DND-41 (cell line): Measurements from ENCODE around the gene PEX14.

Experiments used
- ATAC-seq: fragments of 200-7000 bp; cut with Tn5 transposase; 3 replicates; pipeline ENCODE4 v1.9.1; 2021; ENCODE audit warnings: low read depth; ENCODE audit not compliant: insufficient read depth
- DNase-seq: peaks from one replicate; pipeline ENCODE4 v3.0.0-alpha.2; 2020
- H2AFZ ChIP-seq: 2 replicates; pipeline ENCODE4 v1.6.0; 2012; ENCODE audit warnings: low read depth, low read length
- H3K27ac ChIP-seq: 2 replicates; pipeline ENCODE4 v1.5.1; 2012; ENCODE audit warnings: low read length, inconsistent platforms
- H3K27me3 ChIP-seq: fragments of 200-600 bp; sonication (generic); 2 replicates; pipeline ENCODE4 v1.6.0; 2012; ENCODE audit warnings: low read length, mild to moderate bottlenecking, inconsistent platforms; ENCODE audit not compliant: insufficient read depth, poor library complexity
- H3K36me3 ChIP-seq: 2 replicates; pipeline ENCODE4 v1.5.1; 2012; ENCODE audit warnings: low read length, inconsistent platforms; ENCODE audit not compliant: insufficient read depth
- H3K4me1 ChIP-seq: 2 replicates; pipeline ENCODE4 v1.5.1; 2012; ENCODE audit warnings: mild to moderate bottlenecking, low read length; ENCODE audit not compliant: insufficient read depth
- H3K4me2 ChIP-seq: 2 replicates; pipeline ENCODE4 v1.6.0; 2012; ENCODE audit warnings: mild to moderate bottlenecking, moderate library complexity, low read length, inconsistent platforms; ENCODE audit not compliant: insufficient read depth
- H3K4me3 ChIP-seq, 2 experiments: fragments of 200-600 bp in 1 of 2; shearing (Covaris generic) in 1 of 2; 2 replicates each; pipeline ENCODE4 v1.5.1; 2012 to 2016; ENCODE audit warnings: inconsistent platforms in 2 of 2, low read length in 2 of 2, mild to moderate bottlenecking in 2 of 2, low read depth in 1 of 2, moderate library complexity in 1 of 2
- H3K79me2 ChIP-seq: 2 replicates; pipeline ENCODE4 v1.6.0; 2012; ENCODE audit warnings: low read length, inconsistent platforms; ENCODE audit not compliant: insufficient read depth
- H3K9ac ChIP-seq: 2 replicates; pipeline ENCODE4 v1.6.0; 2012; ENCODE audit warnings: low read depth, mild to moderate bottlenecking, inconsistent platforms, low read length, moderate library complexity
- H3K9me3 ChIP-seq: 2 replicates; pipeline ENCODE4 v1.5.1; 2012; ENCODE audit warnings: low read length, moderate library complexity, mild to moderate bottlenecking, inconsistent platforms; ENCODE audit not compliant: insufficient read depth, severe bottlenecking
- H4K20me1 ChIP-seq: 2 replicates; pipeline ENCODE4 v1.6.0; 2012; ENCODE audit warnings: low read length; ENCODE audit not compliant: insufficient read depth
- EZH2 ChIP-seq: IDR thresholded peaks from 3 replicates; pipeline ENCODE4 v1.6.1; 2012; ENCODE audit warnings: borderline replicate concordance, low read depth, mild to moderate bottlenecking, moderate library complexity, low read length, inconsistent platforms; ENCODE audit not compliant: severe bottlenecking
- TF ChIP-seq, protein P1 (sequence below): IDR thresholded peaks from 2 replicates; pipeline ENCODE4 v1.5.1; 2012; ENCODE audit warnings: borderline replicate concordance, low read length, moderate library complexity, mild to moderate bottlenecking; ENCODE audit not compliant: poor library complexity, severe bottlenecking; ENCODE audit errors: extremely low read depth

PEX14 gene

DNA sequence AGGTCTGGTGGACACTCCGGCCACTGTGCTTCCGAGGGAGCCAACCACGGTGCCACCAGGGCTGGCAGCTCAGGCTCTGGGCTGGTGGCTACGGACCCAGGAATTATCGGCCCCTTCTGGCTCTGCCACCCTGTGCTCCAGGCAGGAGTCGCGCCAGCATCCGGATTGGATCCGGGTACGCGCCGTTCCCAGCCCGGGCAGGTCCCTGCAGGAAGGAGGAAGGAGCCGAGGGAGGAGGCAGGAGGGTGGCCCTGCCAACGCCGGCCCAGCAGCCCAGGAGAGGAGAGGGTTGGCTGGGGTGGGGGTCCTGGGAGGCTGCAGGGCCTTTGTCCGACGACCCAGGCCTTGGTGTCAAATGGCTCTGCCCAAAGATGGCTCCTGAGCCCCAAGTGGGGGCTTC is 161.2 kb downstream of the PEX14 start:
- H2AFZ ChIP-seq, result no peak overlapping the region
- no peak overlapping the region for H3K4me3 ChIP-seq
- no peaks in the 10 kb centered on the region; the same call in 1 of the 2 replicates for H4K20me1 ChIP-seq
- DNase-seq, result no peak
- no peaks in the 10 kb centered on the region for H3K9me3 ChIP-seq
- no peak overlapping the region for H3K4me2 ChIP-seq
- TF ChIP-seq EZH2, result no peak
- TF ChIP-seq, protein P1, sequence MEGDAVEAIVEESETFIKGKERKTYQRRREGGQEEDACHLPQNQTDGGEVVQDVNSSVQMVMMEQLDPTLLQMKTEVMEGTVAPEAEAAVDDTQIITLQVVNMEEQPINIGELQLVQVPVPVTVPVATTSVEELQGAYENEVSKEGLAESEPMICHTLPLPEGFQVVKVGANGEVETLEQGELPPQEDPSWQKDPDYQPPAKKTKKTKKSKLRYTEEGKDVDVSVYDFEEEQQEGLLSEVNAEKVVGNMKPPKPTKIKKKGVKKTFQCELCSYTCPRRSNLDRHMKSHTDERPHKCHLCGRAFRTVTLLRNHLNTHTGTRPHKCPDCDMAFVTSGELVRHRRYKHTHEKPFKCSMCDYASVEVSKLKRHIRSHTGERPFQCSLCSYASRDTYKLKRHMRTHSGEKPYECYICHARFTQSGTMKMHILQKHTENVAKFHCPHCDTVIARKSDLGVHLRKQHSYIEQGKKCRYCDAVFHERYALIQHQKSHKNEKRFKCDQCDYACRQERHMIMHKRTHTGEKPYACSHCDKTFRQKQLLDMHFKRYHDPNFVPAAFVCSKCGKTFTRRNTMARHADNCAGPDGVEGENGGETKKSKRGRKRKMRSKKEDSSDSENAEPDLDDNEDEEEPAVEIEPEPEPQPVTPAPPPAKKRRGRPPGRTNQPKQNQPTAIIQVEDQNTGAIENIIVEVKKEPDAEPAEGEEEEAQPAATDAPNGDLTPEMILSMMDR, result no peak
- H3K27me3 ChIP-seq, result no peaks in the 10 kb centered on the region
- no peaks in the 10 kb centered on the region for H3K4me1 ChIP-seq
- no peak overlapping the region for H3K27ac ChIP-seq
- no peak overlapping the region for H3K9ac ChIP-seq
- H3K36me3 ChIP-seq, result peaks cover 14% of the 10 kb centered on the region
- H3K79me2 ChIP-seq, result no peaks in the 10 kb centered on the region
- no peak for ATAC-seq

DNA sequence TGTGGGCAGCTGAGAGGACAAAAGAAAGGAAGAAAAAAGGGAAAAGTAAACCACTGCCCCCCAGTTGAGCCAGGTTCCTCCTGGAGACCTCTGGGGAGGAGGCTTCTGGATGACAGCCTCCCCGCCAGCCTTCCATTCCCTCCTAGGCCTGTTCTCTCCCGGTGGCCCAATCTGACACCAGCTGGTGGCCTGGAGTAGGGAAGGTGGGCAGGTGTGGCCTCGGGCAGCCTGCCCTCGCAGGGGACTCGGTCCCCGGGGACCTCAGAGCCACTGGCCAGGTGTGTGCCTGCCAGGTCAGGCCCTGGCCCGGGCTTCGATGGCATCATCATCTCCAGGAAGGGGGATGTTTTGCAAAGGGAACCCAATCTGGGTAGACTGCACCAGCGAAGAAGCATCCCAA is 162.7 kb downstream of the PEX14 start:
- H3K9ac ChIP-seq, result no peak overlapping the region
- H2AFZ ChIP-seq, result no peak overlapping the region
- no peak overlapping the region for H3K27ac ChIP-seq
- no peaks in the 10 kb centered on the region for H3K4me1 ChIP-seq
- H3K36me3 ChIP-seq, result peaks cover 6% of the 10 kb centered on the region
- H3K79me2 ChIP-seq, result no peaks in the 10 kb centered on the region
- TF ChIP-seq, protein P1, result no peak
- no peak for TF ChIP-seq EZH2
- no peak overlapping the region for H3K4me3 ChIP-seq
- H4K20me1 ChIP-seq, result no peaks in the 10 kb centered on the region; the same call in 1 of the 2 replicates
- H3K9me3 ChIP-seq, result no peaks in the 10 kb centered on the region
- no peak for ATAC-seq
- H3K27me3 ChIP-seq, result no peaks in the 10 kb centered on the region
- no peak overlapping the region for H3K4me2 ChIP-seq
- DNase-seq, result no peak

DNA sequence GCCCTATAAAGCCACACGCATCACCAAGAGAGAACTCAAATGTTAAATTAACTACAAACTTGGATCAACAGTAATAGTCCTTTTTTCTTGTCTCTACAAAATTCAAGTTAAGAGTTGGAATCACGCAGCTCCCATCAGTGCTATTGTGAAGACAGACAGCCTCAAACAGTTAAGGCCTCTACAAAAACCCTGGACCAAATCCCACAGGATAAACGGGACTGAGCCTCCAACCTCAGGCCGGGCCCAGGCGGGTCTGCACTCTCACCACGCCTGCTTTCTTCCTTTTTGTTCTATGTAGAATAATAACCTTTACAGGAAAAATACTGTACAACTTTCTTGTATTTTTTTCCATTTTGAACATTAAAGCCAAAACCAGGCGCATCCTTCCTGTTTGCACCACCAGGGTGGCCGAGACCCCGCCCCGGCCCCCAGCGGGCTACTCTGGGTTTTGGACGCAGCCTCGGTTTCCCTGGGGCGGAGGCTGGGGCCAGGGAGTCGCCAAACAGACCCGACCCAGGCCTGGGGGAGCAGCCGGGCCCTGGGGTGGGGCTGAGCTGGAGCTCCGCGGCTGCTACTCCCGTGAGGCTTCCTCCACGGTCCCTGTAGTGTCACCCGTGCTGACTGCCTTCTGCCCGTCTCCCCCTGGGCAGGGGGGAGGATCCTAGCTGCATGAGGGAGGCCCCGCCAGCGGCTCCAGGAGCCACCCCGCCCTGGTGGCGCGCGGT is 163.2 kb downstream of the PEX14 start:
- no peak overlapping the region for H2AFZ ChIP-seq
- H3K27ac ChIP-seq, result no peak overlapping the region
- H3K9ac ChIP-seq, result no peak overlapping the region
- H3K36me3 ChIP-seq, result peaks cover 6% of the 10 kb centered on the region
- no peak overlapping the region for H3K4me2 ChIP-seq
- no peaks in the 10 kb centered on the region for H3K27me3 ChIP-seq
- ATAC-seq (no peak), DNase-seq (no peak)
- H4K20me1 ChIP-seq, result no peaks in the 10 kb centered on the region; the same call in 1 of the 2 replicates
- no peaks in the 10 kb centered on the region for H3K4me1 ChIP-seq
- TF ChIP-seq, protein P1, result no peak
- no peak for TF ChIP-seq EZH2
- H3K4me3 ChIP-seq, result no peak overlapping the region
- no peaks in the 10 kb centered on the region for H3K79me2 ChIP-seq
- no peaks in the 10 kb centered on the region for H3K9me3 ChIP-seq
